Measurements from ENCODE around the gene TSPO2. TPM values are rescaled to one million over a fixed set of nuclear protein-coding genes. Genes with fewer than 3 reads are reported as not detected.

TSPO2 gene
- total and polyA plus RNA-seq, 2 of the 8 experiments (the other 6 are each of a cell fraction or from before 2014, with no cell fraction given) = not detected

GRCh38 chr6:41036186-41036585, 6.1 kb upstream of the TSPO2 start (continued):
- TF ChIP-seq NANOG (IDR thresholded peaks at IDR 0.05; ENCODE audit: insufficient read depth, low read depth, low read length, poor library complexity, severe bottlenecking) = no peak

Measured in H1 (cell line).